CD1c-positive myeloid dendritic cell (primary cell): ENCODE measurements around the gene SENP7.
"Not testable (repeated sequence)": the region's sequence is repeated elsewhere in the genome, so short reads cannot be mapped to it uniquely, and the experiment has no call there.

Experiments used
- DNase-seq: peaks from one replicate; pipeline ENCODE4 v3.0.0-alpha.2; 2016; ENCODE audit errors: extremely low spot score

The SENP7 gene

DNA sequence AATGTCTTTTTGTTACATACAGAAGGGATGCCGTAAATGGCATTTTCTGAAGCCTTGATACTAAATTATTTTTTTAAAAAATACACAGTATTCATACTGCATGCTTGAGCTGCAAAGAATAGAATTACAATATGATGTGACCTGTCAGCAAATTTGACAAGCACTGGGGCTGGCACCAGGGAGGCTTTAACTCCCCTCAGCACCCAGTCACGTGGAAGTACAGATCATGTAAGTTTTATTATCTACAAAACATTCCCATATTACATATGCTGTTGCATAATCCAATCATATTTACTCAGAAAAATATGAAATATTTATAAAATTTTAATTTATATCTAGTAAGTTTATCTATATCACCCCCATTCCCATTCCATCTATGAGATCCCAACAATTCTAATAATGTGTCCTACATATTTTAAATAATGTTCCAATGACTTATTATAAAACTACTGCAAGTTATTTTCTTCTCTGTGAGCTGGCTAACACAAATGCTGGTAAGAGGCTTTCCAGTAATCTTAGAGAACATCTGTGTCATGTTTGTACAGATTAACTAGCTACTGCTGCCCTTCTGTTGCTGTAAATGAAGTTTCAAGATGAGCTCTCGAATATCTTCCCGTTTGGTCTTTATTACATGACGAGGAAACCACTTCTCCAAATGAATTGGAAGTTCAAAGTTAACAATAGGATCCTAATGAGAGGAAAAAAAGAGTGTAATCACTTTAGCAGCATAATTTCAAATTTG lies 187.4 kb downstream of the SENP7 start:
- no peak for DNase-seq

DNA sequence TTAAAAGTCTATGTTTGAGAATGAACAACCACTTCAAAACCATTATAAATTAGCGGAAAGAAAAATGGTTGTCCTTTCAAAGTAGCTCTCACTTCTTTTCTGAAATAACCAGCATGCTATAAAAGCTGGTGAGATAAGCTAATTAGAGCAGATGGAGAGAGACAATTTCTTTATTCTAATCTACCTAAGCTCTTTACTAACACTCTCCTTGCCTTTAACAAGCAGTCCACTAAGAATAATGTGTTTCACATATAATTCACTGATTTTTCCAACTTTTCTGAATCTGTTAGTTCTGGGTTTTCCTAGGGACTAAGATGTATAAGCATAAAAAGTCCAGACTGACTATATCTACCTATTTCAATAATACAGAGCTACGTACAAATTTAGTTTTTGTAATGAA lies 192.5 kb downstream of the SENP7 start, which contains the start of gene IMPG2:
Gene IMPG2, minus strand, starts transcription at position 101 of the 400 bp plus-strand sequence. CDS start 203 bp downstream, outside the sequence.
- DNase-seq: no peak

DNA sequence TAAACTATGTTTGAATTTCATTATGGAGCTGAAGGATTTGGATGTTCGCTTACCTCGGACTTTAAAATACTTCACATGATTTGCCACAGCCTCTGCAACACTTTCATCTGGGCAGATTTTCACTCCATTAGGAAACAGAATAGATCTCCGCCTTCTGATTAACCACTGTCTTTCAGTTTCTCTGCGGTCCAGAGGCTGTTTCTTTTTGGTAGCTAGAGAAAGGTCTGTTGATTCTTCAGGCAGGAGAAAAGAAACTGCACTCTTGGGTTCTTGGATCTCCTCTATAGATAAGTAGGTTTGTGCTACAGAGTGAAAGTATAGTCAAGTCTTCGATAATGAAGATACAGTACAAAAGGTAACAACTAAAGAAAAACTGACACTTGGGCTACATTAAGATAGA lies 193.5 kb downstream of the SENP7 start:
- DNase-seq: no peak

DNA sequence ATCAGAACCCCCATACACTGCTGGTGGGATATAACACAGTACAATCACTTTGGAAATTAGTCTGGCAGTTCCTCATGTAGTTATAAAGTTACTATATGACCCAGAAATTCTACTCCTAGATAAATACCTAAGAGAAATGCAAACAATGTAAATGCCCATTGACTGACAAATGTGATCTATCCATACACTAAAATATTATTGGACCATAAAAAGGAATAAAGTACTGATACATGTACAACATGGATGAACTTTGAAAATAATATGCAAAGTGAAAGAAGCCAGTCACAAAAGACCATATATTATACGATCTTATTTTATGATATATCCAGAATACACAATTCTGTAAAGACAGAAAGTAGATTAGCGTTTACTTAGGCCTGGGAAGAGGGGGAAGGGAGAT lies 200.5 kb downstream of the SENP7 start:
- no peak for DNase-seq

DNA sequence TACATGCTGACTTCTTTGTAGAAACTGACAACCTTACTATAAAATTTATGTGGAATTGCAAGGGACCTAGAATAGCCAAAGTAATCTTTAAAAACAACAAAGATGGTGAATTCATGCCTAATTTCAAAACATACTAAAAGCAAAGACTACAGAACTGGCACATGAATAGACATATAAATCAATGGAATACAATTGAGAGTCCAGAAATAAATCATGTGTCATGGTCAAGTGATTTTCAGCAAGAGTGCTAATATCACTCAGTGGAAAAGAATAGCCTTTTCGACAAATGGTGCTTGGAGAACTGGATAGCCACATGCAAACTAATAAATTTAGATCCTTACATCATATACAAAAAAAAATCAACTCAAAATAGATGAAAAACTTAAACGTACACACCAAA lies 201.3 kb downstream of the SENP7 start:
- no peak for DNase-seq

DNA sequence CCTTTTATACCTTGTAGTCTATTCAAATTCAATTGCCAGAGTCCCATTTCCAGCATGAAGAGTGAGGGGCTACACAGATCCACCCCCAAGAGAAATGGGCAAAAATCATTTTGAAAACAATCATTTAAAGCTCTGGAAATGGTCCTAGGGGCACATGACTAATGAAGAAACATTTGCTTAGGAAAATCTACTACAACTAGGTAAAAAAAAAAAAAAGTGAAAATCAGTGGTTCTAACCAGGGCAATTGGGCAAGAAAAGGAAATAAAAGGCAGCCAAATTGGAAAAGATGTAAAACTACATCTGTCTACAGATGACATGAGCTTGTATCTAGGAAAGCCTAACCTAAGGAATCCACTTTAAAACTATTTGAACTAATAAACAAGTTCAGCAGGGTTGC lies 202.0 kb downstream of the SENP7 start:
- DNase-seq: no peak

DNA sequence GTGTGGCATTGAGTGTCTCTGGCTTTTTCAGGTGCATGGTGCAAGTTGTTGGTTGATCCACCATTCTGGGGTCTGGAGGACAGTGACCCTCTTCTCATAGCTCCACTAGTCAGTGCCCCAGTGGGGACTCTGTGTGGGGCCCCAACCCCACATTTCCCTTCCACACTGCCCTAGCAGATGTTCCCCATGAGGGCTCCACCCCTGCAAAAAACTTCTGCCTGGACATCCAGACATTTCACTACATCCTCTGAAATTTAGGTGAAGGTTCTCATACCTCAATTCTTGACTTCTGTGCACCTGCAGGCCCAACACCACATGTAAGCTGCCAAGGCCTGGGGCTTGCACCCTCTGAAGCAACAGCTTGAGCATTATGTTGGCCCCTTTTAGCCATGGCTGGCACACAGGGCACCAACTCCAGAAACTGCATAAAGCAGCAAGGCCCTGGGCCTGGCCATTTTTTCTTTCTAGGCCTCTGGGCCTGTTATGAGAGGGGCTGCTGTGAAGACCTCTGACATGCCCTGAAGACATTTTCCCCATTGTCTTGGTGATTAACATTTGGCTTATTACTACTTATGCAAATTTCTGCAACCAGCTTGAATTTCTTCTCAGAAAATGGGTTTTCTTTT lies 204.8 kb downstream of the SENP7 start:
- not testable (repeated sequence) for DNase-seq

DNA sequence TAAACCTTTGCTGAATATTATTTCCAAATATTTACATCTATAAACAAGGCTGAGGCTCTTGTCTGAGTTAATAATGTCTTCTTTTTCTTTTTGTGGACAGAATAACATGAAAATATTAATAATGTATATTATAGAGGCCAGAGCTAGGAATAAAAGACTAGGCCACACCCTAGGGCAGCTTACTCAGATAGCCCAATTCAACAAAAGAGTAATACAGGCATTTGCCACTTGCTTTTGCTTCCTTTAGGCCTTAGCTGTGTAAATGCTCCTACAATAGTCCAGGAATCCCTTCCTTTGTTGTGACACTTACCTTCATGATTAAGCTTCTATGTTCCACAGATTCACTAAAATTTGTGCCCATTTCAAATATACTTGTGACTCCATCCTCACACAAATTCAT lies 209.2 kb downstream of the SENP7 start:
- no peak for DNase-seq

DNA sequence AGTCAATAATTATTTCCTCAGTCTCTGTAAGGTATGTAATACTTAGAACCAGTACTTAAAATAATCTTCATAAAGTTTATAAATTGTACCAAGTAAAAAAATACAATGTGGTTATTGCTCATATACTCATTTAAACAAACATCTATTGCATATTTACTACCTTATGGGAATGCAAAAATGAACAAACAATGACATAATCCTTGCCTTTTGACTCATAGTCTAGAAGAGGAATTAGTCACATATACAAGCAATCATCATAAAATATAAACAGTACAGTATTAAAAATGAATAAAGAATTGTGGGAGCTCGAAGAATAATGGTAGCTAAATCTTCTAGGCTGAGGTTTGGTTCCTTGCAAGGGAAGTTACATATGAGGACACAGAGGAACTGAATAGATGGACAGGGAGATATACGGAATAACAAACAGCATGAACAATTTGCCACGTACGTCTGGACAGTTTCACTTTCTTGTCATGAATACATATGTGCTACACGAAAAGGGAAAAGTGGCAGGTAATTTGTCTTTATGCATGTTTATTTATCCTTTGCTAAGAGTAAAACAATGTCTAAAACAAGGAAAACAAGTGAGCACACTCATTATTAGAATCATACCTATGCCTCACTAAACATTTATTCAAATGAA lies 209.8 kb downstream of the SENP7 start:
- no peak for DNase-seq

DNA sequence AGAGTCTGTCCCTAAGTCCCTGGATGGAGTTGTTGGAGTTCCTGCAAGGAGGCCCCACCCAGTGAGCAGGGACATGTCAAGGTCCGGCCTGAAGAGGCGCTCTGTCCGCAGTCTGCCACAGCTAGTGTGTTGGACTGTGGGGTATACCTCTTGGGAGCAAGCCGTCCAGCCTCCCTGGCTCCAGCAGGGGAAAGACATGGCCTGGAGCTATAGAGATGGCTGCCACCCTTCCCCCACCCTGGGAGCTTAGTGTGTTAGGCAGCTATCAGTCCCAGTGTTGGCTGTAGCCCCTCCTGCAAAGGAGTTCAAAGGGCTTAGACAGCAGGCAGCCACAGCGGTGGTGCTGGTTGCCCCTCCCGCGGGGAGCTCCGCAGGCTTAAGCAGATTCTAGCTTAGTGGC lies 212.9 kb downstream of the SENP7 start:
- no peak for DNase-seq

DNA sequence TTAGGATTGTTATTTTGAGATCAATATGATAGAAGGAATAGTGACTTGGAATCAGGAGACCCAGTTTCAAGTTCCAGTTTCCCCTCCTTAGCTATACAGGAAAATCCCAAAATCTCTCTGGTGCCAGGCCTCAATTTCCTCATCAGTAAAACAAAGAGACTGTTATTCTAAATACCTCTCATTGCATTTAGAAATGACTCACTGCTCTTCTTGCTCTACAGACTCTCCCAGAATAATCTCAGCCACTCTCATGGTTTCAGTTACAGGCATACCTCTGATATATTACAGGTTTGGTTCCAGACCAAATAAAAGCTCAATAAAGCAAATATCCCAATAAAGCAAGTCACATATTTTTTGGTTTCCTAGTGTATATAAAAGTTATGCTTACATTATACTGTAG lies 221.0 kb downstream of the SENP7 start:
- DNase-seq: no peak

DNA sequence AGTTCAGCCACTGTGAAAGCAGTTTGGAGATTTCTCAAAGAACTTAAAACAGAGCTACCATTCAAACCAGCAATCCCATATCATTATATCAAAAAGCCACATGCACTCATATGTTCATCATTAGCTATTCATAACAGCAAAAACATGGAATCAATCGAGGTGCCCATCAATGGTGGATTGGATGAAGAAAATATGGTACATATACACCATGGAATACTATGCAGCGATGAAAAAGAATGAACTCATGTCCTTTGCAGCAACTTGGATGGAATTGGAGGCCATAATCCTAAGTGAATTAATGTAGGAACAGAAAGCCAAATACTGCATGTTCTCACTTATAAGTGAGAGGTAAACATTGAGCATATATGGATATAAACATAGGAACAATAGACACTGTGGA lies 224.7 kb downstream of the SENP7 start:
- DNase-seq: no peak

DNA sequence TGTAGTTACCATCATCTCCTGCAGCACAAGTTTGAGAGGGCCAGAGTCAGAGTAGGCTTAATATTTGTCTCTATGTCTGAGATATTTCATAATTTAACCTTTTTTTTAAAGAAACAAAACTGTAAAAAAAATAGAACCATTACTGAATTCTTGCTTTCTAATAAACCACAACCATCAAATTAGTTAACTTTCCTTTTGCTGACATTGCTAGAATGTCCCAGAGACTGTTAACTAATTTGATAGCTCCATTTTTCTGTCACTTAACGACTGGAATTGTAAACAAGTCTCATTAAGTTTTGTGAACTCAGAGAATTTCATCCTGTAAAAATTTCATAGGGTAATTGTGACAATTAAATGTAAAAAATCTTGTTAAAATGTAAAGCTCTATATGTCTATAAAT lies 228.3 kb downstream of the SENP7 start:
- no peak for DNase-seq

DNA sequence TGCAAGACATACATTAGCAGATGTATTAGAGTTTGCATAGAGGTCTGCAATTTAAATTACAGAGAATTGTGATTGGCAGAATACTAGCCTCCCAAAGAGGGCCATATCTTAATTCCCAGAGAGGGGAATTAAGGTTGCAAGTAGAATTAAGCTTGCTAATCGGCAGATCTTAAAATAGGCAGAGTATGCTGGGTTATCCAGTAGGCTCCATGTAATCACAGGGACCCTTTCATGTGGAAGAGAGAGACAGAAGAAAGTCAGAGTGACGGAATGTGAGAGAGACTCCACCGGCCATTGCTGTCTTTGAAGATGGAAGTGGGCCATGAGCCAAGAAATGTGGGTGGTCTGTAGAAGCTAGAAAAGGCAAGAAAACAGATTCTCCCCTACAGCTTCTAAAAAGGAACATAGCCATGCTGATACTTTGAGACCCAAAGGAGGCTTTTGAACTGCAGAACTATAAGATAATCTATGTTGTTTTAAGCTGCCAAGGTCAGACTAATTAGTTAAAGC lies 231.4 kb downstream of the SENP7 start:
- no peak for DNase-seq

DNA sequence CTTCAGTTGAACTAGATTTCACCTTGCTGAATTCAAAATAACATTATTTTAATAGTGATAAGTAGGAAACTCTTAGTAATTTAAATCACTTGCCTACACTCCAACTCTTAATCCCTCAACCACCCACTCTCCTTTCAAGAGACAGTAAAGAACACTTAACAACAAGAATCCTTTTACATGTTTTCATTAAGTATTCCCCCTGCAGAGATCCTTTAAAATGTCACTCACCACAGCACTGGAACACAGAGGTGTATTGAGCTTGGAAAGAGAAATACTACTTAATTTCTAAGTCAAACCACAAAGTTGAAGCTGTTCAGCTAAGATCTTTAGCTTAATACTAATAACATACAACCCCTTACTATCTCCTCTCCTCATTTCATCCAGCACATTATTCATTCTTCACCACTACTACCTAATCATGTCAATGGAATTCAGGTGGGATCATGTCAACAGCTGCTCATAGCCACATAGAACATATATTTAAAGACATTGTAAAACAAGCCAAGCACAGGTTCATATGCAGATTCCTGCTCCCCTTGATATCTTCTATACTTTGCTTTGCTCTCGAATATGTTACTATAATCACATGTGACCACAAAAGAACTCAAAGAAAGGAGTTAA lies 233.1 kb downstream of the SENP7 start:
- no peak for DNase-seq

DNA sequence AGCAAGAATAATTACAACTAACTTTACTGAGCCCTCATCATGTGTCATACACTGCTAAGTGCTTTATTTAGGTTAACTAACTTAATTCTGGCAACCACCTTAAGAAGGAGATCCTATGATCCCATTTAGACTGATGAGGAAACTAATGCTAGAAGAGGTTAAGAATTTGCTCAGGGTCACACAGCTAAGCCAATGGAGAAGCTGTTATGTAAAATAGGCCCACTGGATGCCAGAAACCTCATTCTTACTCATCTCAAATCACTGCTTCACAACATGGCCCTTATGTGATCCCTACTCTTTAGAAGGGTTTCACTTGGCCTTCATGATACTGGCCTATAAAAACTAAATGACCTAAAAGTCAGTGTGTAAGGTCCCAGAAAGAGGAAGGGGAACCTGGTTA lies 233.8 kb downstream of the SENP7 start:
- DNase-seq: no peak

DNA sequence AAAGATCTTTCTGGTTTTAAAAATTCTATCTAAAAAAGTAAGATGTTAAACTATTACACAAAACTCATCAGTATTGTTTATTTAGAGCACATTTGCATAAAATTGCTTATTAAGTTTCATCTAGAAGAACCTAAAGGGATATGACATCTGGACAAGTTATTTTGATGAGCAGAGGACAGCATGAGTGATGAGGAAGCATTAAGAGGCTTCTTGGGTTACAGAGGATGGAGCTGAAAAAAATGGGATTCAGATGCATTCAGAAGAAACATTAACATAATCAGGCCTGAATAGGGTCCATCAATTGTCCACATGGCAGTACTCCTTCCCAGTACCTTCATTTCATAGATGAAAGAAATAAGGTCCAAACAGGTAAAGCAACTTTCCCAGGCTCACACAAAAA lies 234.3 kb downstream of the SENP7 start:
- no peak for DNase-seq
